Liver (tissue), 9 donors: Measurements from ENCODE around the gene HGF. TPM values are rescaled to one million over a fixed set of nuclear protein-coding genes. Genes with fewer than 3 reads are reported as not detected.

Source experiments
- DNase-seq: peaks from one replicate; pipeline ENCODE4 v3.0.0-alpha.2; 2017; ENCODE audit warnings: low spot score
- H3K27ac ChIP-seq, 2 donors: one replicate each; pipeline ENCODE4 v1.7.0; 2013; ENCODE audit warnings: inconsistent platforms in 2 of 2, low read length in 2 of 2, control low read depth in 1 of 2, low read depth in 1 of 2, mild to moderate bottlenecking in 1 of 2
- H3K27me3 ChIP-seq, 4 donors: one replicate each; pipeline versions ENCODE4 v1.6.1 to v1.7.0; 2013; ENCODE audit warnings: low read length in 3 of 4, inconsistent platforms in 1 of 4, mild to moderate bottlenecking in 1 of 4, moderate library complexity in 1 of 4; ENCODE audit not compliant: control insufficient read depth in 4 of 4, insufficient read depth in 4 of 4
- H3K36me3 ChIP-seq, 4 donors: one replicate each; pipeline versions ENCODE4 v1.6.1 to v1.7.0; 2013; ENCODE audit warnings: low read length in 3 of 4, mild to moderate bottlenecking in 3 of 4, low read depth in 1 of 4, moderate library complexity in 1 of 4; ENCODE audit not compliant: control insufficient read depth in 4 of 4, insufficient read depth in 3 of 4
- H3K4me1 ChIP-seq, 4 donors: one replicate each; pipeline versions ENCODE4 v1.6.1 to v1.7.0; 2013; ENCODE audit warnings: low read length in 3 of 4, mild to moderate bottlenecking in 3 of 4, moderate library complexity in 1 of 4; ENCODE audit not compliant: control insufficient read depth in 4 of 4, insufficient read depth in 4 of 4
- H3K4me3 ChIP-seq, 3 donors: one replicate each; pipeline versions ENCODE4 v1.6.1 to v1.7.0; 2013; ENCODE audit warnings: low read length in 3 of 3, control low read depth in 1 of 3, low read depth in 1 of 3, mild to moderate bottlenecking in 1 of 3
- H3K9ac ChIP-seq, 2 donors: one replicate each; pipeline ENCODE4 v1.7.0; 2013; ENCODE audit warnings: low read length in 2 of 2, mild to moderate bottlenecking in 2 of 2, moderate library complexity in 2 of 2, control low read depth in 1 of 2, low read depth in 1 of 2
- H3K9me3 ChIP-seq, 4 donors: one replicate each; pipeline versions ENCODE4 v1.6.1 to v1.7.0; 2013; ENCODE audit warnings: low read length in 3 of 4; ENCODE audit not compliant: control insufficient read depth in 4 of 4
- ATF3 ChIP-seq: IDR thresholded peaks from 2 replicates; pipeline ENCODE4 v1.6.1; 2016; ENCODE audit warnings: antibody characterized with exemption
- CTCF ChIP-seq: fragments of 150-350 bp; IDR thresholded peaks from 2 replicates; pipeline ENCODE4 v1.5.1; 2017; ENCODE audit warnings: improper control_type of control experiment, low read depth, low read length; ENCODE audit not compliant: missing input control
- EGR1 ChIP-seq, 2 donors: IDR thresholded peaks; 2 replicates each; pipeline ENCODE4 v1.6.1; 2016 to 2018; ENCODE audit warnings: antibody characterized with exemption in 2 of 2, low read depth in 2 of 2
- FOXA1 ChIP-seq: IDR thresholded peaks from 2 replicates; pipeline ENCODE4 v1.6.1; 2016; ENCODE audit warnings: antibody characterized with exemption
- FOXA2 ChIP-seq: IDR thresholded peaks from 2 replicates; pipeline ENCODE4 v1.6.1; 2016; ENCODE audit warnings: antibody characterized with exemption
- GABPA ChIP-seq, 2 donors: IDR thresholded peaks in 1 of 2; conservative IDR thresholded peaks in 1 of 2; 2 replicates each; pipeline ENCODE4 v1.6.1; 2016; ENCODE audit warnings: antibody characterized with exemption in 2 of 2, mild to moderate bottlenecking in 1 of 2, moderate library complexity in 1 of 2
- HNF4A ChIP-seq, 2 donors: conservative IDR thresholded peaks; 2 replicates each; pipeline ENCODE4 v1.6.1; 2016; ENCODE audit warnings: antibody characterized with exemption in 2 of 2, mild to moderate bottlenecking in 2 of 2
- HNF4G ChIP-seq: IDR thresholded peaks from 2 replicates; pipeline ENCODE4 v1.6.1; 2016; ENCODE audit warnings: antibody characterized with exemption
- JUND ChIP-seq, 2 donors: IDR thresholded peaks; 2 replicates each; pipeline ENCODE4 v1.6.1; 2016; ENCODE audit warnings: antibody characterized with exemption in 2 of 2
- MAX ChIP-seq: IDR thresholded peaks from 2 replicates; pipeline ENCODE4 v1.6.1; 2016; ENCODE audit warnings: antibody characterized with exemption
- NR2F2 ChIP-seq: IDR thresholded peaks from 2 replicates; pipeline ENCODE4 v1.6.1; 2016; ENCODE audit warnings: antibody characterized with exemption
- RAD21 ChIP-seq, 2 donors: IDR thresholded peaks; 2 replicates each; pipeline ENCODE4 v1.6.1; 2016; ENCODE audit warnings: antibody characterized with exemption in 2 of 2, mild to moderate bottlenecking in 2 of 2
- REST ChIP-seq: IDR thresholded peaks from 2 replicates; pipeline ENCODE4 v1.6.1; 2016; ENCODE audit warnings: antibody characterized with exemption, mild to moderate bottlenecking
- RXRA ChIP-seq, 2 donors: IDR thresholded peaks; 2 replicates each; pipeline ENCODE4 v1.6.1; 2017 to 2018; ENCODE audit warnings: antibody characterized with exemption in 2 of 2, mild to moderate bottlenecking in 1 of 2
- SP1 ChIP-seq: IDR thresholded peaks from 2 replicates; pipeline ENCODE4 v1.6.1; 2018; ENCODE audit warnings: antibody characterized with exemption, mild to moderate bottlenecking
- TAF1 ChIP-seq: conservative IDR thresholded peaks from 2 replicates; pipeline ENCODE4 v1.6.1; 2016; ENCODE audit warnings: antibody characterized with exemption, mild to moderate bottlenecking
- YY1 ChIP-seq: IDR thresholded peaks from 2 replicates; pipeline ENCODE4 v1.6.1; 2016; ENCODE audit warnings: antibody characterized with exemption, mild to moderate bottlenecking
- ZBTB33 ChIP-seq: IDR thresholded peaks from 2 replicates; pipeline ENCODE4 v1.6.1; 2016; ENCODE audit warnings: antibody characterized with exemption
- WGBS: extraction: QIAGEN DNeasy Blood & Tissue Kit; methylation state at CpG from one replicate; pipeline ENCODE4 v1.1.7; 2013; 5-methylcytosine and 5-hydroxymethylcytosine counted together
- polyA plus RNA-seq, 2 donors: library from polyadenylated mRNA; stranded (reverse) in 1 of 2; unstranded in 1 of 2; fragments of 200-250 nt in 1 of 2; fragments of >200 nt in 1 of 2; fragmentation: Nextera tagmentation in 1 of 2; extraction: Ambion mirVana in 1 of 2; gene quantifications; one replicate each; pipeline versions ENCODE4 v1.2.1 to v1.2.3, GENCODE V29; 2013 to 2015
- total RNA-seq, 2 donors: library from RNA; depleted of rRNA; stranded (reverse); fragments of >200 nt; gene quantifications; one replicate each; pipeline ENCODE4 v1.2.3, GENCODE V29; 2014
- donor health status: healthy.
- donor health status: healthy.
- donor health status: healthy.
- donor health status: healthy.
- donor health status: healthy.

Gene HGF
- total and polyA plus RNA-seq, 4 donors = 12.0 to 29.8 (median 15.3) TPM

GRCh38 chr7:81743665-81744064 is 26.2 kb downstream of the HGF start:
- TF ChIP-seq ZBTB33 (no peak), RXRA (IDR thresholded peaks at IDR 0.05) (no peak), JUND (IDR thresholded peaks at IDR 0.05) (no peak), EGR1 (IDR thresholded peaks at IDR 0.05; ENCODE audit: low read depth in 2 of 2) (no peak), YY1 (no peak)
- Histone ChIP-seq H3K27ac (no peak overlapping the region), H3K4me1 (no peaks in the 10 kb centered on the region), H3K9me3 (no peaks in the 10 kb centered on the region), H3K4me3 (no peak overlapping the region), H3K36me3 (no peaks in the 10 kb centered on the region), H3K9ac (no peak overlapping the region), H3K27me3 (no peaks in the 10 kb centered on the region)
- 71% methylated on average over 4 of the region's 4 CpGs for WGBS
- no peak for DNase-seq

- Histone ChIP-seq H3K4me1 (no peaks in the 10 kb centered on the region), H3K27me3 (no peaks in the 10 kb centered on the region), H3K9me3 (no peaks in the 10 kb centered on the region), H3K27ac (no peak overlapping the region), H3K9ac (no peak overlapping the region), H3K36me3 (no peaks in the 10 kb centered on the region), H3K4me3 (no peak overlapping the region)
- DNase-seq = no peak
- 78% methylated on average over 9 of the region's 9 CpGs for WGBS
- TF ChIP-seq RAD21 (IDR thresholded peaks at IDR 0.05) = no peak
- TF ChIP-seq RXRA (IDR thresholded peaks at IDR 0.05) = no peak
- no peak for TF ChIP-seq EGR1 (IDR thresholded peaks at IDR 0.05; ENCODE audit: low read depth in 2 of 2)
- no peak for TF ChIP-seq YY1
- TF ChIP-seq GABPA (IDR thresholded peaks at IDR 0.05 in 1 of 2, conservative IDR thresholded peaks at IDR 0.05 in 1 of 2) = no peak
- TF ChIP-seq HNF4G = no peak
- no peak for TF ChIP-seq FOXA1
- no peak for TF ChIP-seq HNF4A (conservative IDR thresholded peaks at IDR 0.05)
- TF ChIP-seq REST = no peak
- TF ChIP-seq JUND (IDR thresholded peaks at IDR 0.05) = no peak
- no peak for TF ChIP-seq MAX
- no peak for TF ChIP-seq FOXA2
- TF ChIP-seq ATF3 = no peak
- TF ChIP-seq SP1 = no peak
- TF ChIP-seq NR2F2 = no peak
- TF ChIP-seq CTCF = no peak
- no peak for TF ChIP-seq TAF1
- TF ChIP-seq ZBTB33 = no peak
Measured at GRCh38 chr7:81743201-81743600, 26.6 kb downstream of the HGF start.
